Activated naive CD4-positive, alpha-beta T cell treated with anti-CD3 and anti-CD28 coated beads, Interleukin-2, amount 50 U/mL, for 24 hours (primary cell): ENCODE measurements around the gene TMEM69.

Experiments used
- H3K27ac Mint-ChIP-seq: one replicate; pipeline ENCODE4 v1.8.0; 2021; ENCODE audit warnings: mild to moderate bottlenecking, mixed read lengths
- H3K27me3 Mint-ChIP-seq: one replicate; pipeline ENCODE4 v1.8.0; 2021; ENCODE audit warnings: mixed read lengths
- H3K36me3 Mint-ChIP-seq: one replicate; pipeline ENCODE4 v1.8.0; 2021; ENCODE audit warnings: mixed read lengths
- H3K4me1 Mint-ChIP-seq: one replicate; pipeline ENCODE4 v1.8.0; 2021; ENCODE audit warnings: mixed read lengths
- H3K4me3 Mint-ChIP-seq: one replicate; pipeline ENCODE4 v1.8.0; 2021; ENCODE audit warnings: mild to moderate bottlenecking, mixed read lengths
- H3K9me3 Mint-ChIP-seq: one replicate; pipeline ENCODE4 v1.8.0; 2021; ENCODE audit warnings: mixed read lengths

TMEM69 gene, protein sequence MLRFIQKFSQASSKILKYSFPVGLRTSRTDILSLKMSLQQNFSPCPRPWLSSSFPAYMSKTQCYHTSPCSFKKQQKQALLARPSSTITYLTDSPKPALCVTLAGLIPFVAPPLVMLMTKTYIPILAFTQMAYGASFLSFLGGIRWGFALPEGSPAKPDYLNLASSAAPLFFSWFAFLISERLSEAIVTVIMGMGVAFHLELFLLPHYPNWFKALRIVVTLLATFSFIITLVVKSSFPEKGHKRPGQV

DNA sequence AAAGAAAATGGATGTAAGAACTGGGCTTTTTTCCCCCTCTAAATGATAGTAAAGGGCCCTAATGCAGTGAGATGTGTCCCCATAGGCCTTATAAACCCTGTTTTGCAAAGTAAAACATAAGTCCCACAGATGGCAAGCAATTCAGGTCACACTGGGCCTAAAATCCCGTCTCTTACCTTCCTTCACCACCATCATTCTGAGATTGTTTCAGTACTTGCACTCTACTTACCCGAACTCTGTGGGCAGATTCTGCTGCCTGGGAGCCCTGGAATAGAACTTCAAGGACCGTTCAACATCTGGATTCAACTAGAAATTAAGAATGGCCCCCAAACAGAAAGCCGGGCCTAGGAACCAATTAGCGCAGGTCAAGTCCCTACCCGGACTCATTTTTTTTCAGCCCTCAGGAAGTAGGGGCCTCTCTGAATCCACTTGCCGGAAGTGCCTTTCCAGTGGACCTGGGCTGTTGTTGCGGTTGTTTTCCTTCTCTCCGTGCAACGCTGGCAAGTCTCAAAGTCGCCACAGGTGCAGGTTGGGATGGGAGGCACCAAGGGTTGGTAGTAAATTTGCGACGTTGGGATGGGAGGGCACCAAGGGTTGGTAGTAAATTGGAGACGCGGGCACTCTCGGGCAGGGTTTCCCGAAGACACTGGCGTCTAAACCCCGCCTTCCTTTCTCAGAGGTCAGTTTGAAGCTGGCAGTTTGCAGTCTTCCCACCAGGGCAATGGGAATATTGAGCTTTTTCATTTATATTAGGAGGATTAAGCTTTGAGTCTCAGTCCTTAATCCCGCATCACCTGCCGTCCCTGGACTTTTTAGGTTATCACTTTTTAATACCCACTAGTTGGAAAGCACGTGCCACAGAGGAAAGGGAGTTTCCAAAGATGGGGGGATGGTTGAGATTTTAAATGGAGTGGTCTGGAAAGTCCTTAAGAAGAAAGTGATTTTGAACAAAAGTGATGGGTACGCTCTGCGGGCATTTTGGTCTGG is at the start of gene TMEM69:
Gene TMEM69 (plus strand): TSS at position 428 of the 987 bp plus-strand sequence. CDS start 2,888 bp downstream, outside the sequence.
- peaks cover 51% of the 10 kb centered on the region for H3K4me1 Mint-ChIP-seq
- H3K27ac Mint-ChIP-seq: peak within 1 kb of the TSS; percentile 99
- H3K9me3 Mint-ChIP-seq: no peaks in the 10 kb centered on the region
- H3K36me3 Mint-ChIP-seq: peaks cover 16% of the 10 kb centered on the region
- H3K4me3 Mint-ChIP-seq: peak within 1 kb of the TSS; percentile 99
- no peaks in the 10 kb centered on the region for H3K27me3 Mint-ChIP-seq

DNA sequence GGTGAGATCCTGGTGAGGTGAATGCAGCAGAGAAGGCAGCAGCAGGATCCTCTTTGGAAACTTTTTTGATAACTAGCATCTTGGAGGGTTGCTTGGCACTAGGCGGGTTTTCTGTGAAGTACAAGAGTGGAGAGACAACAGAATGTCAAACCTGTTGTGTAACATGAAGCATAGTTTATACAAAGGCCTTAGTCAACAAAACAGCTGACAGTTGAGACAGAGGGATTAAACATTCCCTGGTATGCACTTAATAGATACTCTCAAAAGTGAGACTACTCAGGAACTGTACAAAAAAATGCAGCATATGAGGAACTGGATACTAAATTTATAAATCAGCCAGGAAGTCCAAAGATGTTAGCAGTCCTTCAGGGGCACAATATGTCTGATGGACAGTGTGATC is 47.7 kb upstream of the TMEM69 start:
- H3K27ac Mint-ChIP-seq: peak overlapping the region; percentile 72
- H3K9me3 Mint-ChIP-seq: no peaks in the 10 kb centered on the region
- peaks cover 3% of the 10 kb centered on the region for H3K4me1 Mint-ChIP-seq
- no peaks in the 10 kb centered on the region for H3K27me3 Mint-ChIP-seq
- peaks cover 4% of the 10 kb centered on the region for H3K36me3 Mint-ChIP-seq
- H3K4me3 Mint-ChIP-seq: no peak overlapping the region

DNA sequence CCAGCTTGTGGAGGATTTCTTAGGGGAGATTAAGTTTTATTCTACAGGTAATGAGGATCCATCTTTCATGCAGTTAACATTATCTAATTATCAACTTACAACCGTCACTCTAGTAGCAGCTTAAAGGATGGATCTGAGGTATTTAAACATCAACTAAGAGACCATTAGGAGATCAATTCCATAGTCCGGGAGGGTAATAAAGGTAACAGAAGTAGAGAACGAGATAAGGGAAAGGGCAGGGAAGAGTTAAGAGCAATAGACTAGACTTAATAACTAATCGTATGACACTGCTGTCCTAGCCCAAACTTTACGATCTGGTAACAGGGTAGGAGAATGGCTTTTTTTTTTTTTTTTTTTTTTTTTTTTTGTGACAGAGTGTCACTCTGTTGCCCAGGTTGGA is 44.7 kb upstream of the TMEM69 start:
- no peak overlapping the region for H3K4me3 Mint-ChIP-seq

DNA sequence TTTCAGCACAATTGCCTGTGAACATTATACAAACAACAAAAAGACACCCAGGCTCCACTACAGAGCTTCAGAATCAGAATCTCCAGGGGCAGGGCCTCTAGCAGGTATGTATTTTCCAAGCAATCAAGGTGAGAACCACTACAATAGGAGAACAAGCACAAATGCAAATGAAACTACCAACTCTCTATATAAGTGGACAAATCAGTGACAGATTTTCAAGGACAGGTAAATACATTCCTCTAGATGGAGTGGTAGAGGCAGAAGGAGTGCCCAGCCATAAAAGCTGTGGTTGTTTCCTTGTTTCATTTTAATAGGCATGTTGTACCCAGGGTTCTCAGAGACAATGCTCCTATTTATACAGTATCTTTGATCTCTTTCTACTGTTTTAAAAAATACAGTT is 44.0 kb upstream of the TMEM69 start:
- H3K4me3 Mint-ChIP-seq: no peak overlapping the region
- no peaks in the 10 kb centered on the region for H3K9me3 Mint-ChIP-seq
- peaks cover 14% of the 10 kb centered on the region for H3K4me1 Mint-ChIP-seq
- peaks cover 6% of the 10 kb centered on the region for H3K36me3 Mint-ChIP-seq
- no peak overlapping the region for H3K27ac Mint-ChIP-seq
- no peaks in the 10 kb centered on the region for H3K27me3 Mint-ChIP-seq

More for the DNA sequence above, 44.7 kb upstream of the TMEM69 start:
- no peak overlapping the region for H3K27ac Mint-ChIP-seq
- peaks cover 14% of the 10 kb centered on the region for H3K4me1 Mint-ChIP-seq
- H3K9me3 Mint-ChIP-seq: no peaks in the 10 kb centered on the region
- no peaks in the 10 kb centered on the region for H3K27me3 Mint-ChIP-seq
- H3K36me3 Mint-ChIP-seq: peaks cover 6% of the 10 kb centered on the region

DNA sequence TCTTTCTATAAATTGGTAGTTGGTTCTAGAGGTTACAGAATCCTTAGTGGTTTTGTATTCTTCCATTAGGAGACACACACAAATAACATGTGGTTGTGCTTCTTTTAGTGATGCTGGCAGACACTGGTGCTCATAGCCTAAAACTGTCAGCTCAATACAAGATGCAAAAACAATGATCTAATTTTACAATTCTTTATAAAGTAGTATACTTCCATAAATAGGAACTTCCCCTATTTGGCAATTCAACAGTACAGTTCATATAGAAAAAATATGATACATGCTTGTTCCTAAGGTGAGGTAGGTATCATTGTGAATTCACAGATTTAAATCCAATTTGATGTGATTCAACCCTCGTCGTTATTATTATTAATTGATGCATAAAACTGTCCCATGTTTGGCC is 43.3 kb upstream of the TMEM69 start:
- Mint-ChIP-seq H3K4me1 (peaks cover 14% of the 10 kb centered on the region), H3K27ac (peak overlapping the region; percentile 55), H3K36me3 (peaks cover 6% of the 10 kb centered on the region), H3K4me3 (no peak overlapping the region), H3K9me3 (no peaks in the 10 kb centered on the region), H3K27me3 (no peaks in the 10 kb centered on the region)

DNA sequence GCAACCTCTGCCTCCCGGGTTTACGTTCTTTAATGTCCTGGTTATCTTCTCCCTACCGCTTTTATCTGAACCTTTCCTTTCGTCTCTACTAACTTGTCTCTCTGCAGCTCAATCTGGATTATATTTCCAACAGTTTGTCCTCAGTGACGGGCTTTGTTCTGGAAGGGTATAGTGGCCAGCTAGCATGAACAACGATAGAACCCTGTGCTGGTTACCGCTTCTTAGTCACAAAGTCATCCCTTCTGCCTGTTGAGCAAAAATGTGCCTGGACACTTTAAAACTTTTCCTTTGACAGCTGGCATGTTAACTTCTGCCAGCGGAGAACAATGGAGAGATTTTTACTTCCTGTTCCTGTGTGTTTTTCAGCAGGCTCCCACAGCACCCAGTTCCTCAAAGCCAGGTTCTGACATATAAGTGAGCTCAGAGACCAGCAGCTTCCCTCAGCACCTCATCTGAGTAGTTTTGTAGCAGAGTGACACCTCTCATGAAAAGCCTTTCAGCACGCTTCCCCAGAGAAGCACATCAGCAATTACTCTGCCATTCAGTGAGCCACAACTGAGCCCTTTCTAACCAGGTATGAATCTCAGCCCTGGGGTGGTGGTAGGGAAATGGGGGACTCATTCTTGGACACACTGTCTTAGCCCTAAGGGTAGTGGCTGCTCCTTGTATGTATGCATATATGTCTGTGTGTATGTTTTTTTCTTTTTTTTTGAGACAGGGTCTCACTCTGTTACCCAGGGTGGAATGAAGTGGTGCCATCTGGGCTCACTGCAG is 40.5 kb upstream of the TMEM69 start:
- peak overlapping the region; percentile 72 for H3K27ac Mint-ChIP-seq
- no peaks in the 10 kb centered on the region for H3K9me3 Mint-ChIP-seq
- H3K27me3 Mint-ChIP-seq: no peaks in the 10 kb centered on the region
- no peak overlapping the region for H3K4me3 Mint-ChIP-seq
- peaks cover 3% of the 10 kb centered on the region for H3K36me3 Mint-ChIP-seq
- H3K4me1 Mint-ChIP-seq: peaks cover 22% of the 10 kb centered on the region

DNA sequence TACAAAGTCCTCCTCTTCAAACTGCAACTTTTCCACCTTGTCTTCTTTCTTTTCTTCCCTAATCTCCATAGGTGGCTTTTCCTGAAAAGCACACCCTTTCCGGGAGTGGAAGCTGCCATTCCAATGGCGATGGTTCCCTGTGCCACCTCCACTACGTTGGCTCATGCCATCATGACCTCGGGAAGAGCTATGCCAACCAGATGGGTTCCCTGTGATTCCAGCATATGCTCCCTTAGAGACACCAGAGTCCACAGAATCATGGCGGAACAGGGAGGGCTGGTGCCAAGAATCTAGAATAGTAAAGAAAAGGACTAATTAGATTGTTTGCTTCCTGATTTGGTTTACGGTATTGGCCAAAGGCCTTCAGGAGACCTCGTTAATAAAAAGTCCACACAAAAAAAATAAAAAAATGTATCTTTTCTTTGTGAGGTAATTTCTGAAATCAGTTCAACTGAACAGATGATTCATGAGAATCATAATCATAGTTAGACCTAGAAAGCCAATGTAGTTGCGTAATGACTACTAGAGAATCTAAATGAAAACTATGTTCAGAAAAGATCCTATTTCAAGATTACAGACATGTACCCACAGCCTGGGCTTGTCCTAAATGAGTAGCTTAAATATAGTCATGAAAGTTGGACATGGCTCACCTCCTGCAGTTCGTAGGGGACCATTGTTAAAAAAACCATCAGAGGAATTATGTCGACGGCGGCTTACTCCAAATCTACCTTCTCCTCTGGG is 33.3 kb upstream of the TMEM69 start:
- no peak overlapping the region for H3K27ac Mint-ChIP-seq
- H3K4me3 Mint-ChIP-seq: no peak overlapping the region
- H3K9me3 Mint-ChIP-seq: no peaks in the 10 kb centered on the region
- H3K27me3 Mint-ChIP-seq: no peaks in the 10 kb centered on the region
- peaks cover 14% of the 10 kb centered on the region for H3K36me3 Mint-ChIP-seq
- H3K4me1 Mint-ChIP-seq: peaks cover 7% of the 10 kb centered on the region

DNA sequence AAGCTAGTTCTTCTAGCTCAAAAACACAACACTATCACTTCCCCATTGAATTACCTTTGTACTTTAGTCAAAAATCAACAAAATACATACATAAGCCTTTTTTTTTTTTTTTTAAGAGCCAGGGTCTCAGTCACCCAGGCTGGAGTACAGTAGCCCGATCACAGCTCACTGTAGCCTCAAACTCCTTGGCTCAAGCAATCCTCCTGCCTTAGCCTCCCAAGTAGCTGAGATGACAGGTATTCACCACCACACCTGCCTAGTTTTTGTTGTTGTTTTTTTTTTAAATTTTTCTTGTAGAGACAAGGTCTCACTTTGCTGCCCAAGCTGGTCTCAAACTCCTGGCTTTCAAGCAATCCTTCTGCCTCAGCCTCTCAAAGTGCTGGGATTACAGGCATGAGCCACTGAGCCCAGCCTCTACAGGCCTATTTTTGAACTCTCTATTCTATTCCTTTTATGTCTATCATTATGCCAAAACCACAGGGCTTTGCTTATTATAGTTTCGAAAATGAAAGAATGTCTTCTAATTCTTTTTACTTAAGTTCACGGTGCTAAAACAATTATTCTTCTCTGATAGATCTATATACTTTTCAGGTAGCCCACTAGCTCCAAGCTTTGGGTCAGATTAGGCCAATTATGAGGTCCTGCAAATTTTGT is 31.3 kb upstream of the TMEM69 start:
- Mint-ChIP-seq H3K27me3 (no peaks in the 10 kb centered on the region), H3K27ac (peak overlapping the region; percentile 23), H3K36me3 (peaks cover 15% of the 10 kb centered on the region), H3K4me1 (peaks cover 4% of the 10 kb centered on the region), H3K4me3 (no peak overlapping the region), H3K9me3 (no peaks in the 10 kb centered on the region)

DNA sequence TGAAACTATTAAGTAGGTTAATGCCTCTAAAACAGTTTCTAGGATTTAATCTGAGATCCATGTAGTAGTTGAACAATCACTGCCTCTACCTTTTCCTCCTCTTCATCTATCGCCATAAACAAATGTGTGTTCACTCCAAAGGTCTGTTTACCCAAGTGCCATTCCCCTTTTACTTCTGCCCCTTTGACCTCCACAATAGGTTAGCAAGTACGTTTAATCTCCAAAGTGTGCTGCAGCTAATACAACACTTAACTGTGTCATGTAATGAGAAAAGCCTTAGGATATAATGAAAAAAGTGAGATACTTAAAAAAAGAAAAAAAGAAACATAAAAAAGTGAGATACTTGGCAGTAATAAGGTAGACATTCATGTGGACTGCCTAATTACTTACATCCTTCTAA is 29.8 kb upstream of the TMEM69 start:
- Mint-ChIP-seq H3K9me3 (no peaks in the 10 kb centered on the region), H3K27me3 (no peaks in the 10 kb centered on the region), H3K36me3 (peaks cover 15% of the 10 kb centered on the region), H3K4me1 (peaks cover 12% of the 10 kb centered on the region), H3K4me3 (no peak overlapping the region), H3K27ac (no peak overlapping the region)

DNA sequence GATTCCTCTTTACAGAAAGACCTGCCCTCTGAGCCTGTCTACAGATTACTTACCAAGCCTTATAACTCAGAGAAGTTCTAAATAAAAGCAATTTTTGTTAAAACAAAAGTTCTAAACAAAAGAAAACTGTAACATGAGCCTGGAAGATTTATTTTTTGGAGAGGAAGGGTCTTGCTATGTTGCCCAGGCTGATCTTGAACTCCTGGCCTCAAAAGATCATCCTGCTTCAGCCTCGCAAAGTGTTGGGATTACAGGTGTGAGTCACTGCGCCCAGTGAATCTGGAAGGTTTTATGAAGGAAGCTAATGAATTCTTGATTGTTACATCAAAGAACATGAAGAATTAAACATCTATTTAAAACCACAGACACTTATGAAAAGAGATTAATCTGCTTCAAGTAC is 28.8 kb upstream of the TMEM69 start:
- peaks cover 15% of the 10 kb centered on the region for H3K36me3 Mint-ChIP-seq

DNA sequence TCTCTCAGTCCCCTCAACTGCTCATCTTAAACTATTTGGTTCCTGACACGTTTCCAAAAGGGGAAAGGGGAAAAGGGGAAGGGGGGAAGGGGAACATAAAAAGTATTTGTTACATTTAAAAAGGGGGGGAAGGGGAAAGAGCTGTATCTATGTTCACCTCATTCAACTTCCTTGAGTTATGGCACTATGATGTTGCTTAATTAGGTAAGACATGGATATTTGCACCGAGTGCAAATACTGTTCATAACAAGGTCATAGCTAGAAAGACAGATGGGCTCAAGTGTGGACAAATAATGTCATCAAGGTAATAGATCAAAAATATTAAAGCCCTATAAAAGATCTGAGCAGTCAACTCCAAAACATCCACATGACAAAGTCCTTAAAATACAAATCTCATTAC is 27.6 kb upstream of the TMEM69 start:
- peaks cover 20% of the 10 kb centered on the region for H3K4me1 Mint-ChIP-seq
- H3K27ac Mint-ChIP-seq: no peak overlapping the region
- no peaks in the 10 kb centered on the region for H3K27me3 Mint-ChIP-seq
- peaks cover 13% of the 10 kb centered on the region for H3K36me3 Mint-ChIP-seq
- no peaks in the 10 kb centered on the region for H3K9me3 Mint-ChIP-seq
- H3K4me3 Mint-ChIP-seq: no peak overlapping the region

More for the DNA sequence above, 28.8 kb upstream of the TMEM69 start:
- no peak overlapping the region for H3K4me3 Mint-ChIP-seq
- no peaks in the 10 kb centered on the region for H3K27me3 Mint-ChIP-seq
- H3K9me3 Mint-ChIP-seq: no peaks in the 10 kb centered on the region
- H3K27ac Mint-ChIP-seq: no peak overlapping the region
- H3K4me1 Mint-ChIP-seq: peaks cover 16% of the 10 kb centered on the region

DNA sequence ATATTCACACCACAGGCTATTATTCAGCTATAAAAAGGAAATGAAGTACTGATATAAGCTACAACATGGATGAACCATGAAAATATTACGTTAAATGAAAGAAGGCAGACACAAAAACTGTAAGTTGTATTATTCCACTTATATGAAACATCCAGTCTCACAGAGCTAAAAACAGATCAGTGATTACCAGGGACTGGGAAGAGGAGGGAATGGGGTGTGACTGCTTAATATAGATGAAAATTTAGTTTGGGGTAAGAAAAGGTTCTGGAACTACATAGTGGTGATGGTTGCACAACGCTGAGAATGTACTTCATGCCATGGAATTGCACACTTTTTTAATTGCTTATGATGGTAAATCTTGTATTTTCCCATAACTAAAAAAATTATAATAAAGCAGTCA is 21.1 kb upstream of the TMEM69 start:
- H3K4me3 Mint-ChIP-seq: no peak overlapping the region

DNA sequence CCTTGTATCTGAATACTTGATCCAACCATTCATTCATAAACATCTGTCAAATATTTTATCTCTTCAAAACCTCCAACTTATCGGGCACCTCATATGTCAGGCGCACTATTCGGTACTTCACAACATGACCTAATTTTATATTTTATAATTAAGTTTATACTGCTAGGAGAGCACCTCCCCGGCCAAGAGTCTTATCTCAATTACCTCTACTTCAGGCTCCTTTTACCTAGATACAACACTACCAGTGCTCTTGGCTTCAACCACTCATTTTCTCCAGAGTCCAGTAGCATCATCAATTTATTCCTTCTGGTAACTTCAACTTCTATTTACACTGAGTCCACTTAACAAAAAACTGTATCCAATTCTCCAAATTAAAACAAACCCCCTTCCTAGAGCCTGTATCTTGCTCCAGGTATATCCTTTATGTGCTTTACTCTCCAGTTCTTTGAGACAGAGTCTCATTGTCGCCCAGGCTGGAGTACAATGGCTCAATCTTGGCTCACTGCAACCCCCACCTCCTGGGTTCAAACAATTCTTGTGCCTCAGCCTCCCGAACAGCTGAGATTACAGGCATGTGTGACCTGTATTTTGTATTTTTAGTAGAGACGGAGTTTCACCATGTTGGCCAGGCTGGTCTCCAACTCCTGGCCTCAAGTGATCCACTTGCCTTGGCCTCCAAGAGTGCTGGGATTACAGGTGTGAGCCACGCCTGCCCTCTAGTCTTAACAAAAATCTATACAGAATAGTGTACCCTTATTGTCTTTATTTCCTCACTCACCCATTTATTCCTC is 20.5 kb upstream of the TMEM69 start:
- H3K4me1 Mint-ChIP-seq: peaks cover 65% of the 10 kb centered on the region
- no peak overlapping the region for H3K27ac Mint-ChIP-seq
- H3K4me3 Mint-ChIP-seq: no peak overlapping the region
- H3K36me3 Mint-ChIP-seq: peaks cover 2% of the 10 kb centered on the region
- H3K9me3 Mint-ChIP-seq: no peaks in the 10 kb centered on the region
- H3K27me3 Mint-ChIP-seq: no peaks in the 10 kb centered on the region

More for the DNA sequence above, 21.1 kb upstream of the TMEM69 start:
- peaks cover 2% of the 10 kb centered on the region for H3K36me3 Mint-ChIP-seq
- H3K27ac Mint-ChIP-seq: no peak overlapping the region
- no peaks in the 10 kb centered on the region for H3K9me3 Mint-ChIP-seq
- no peaks in the 10 kb centered on the region for H3K27me3 Mint-ChIP-seq
- H3K4me1 Mint-ChIP-seq: peaks cover 65% of the 10 kb centered on the region

DNA sequence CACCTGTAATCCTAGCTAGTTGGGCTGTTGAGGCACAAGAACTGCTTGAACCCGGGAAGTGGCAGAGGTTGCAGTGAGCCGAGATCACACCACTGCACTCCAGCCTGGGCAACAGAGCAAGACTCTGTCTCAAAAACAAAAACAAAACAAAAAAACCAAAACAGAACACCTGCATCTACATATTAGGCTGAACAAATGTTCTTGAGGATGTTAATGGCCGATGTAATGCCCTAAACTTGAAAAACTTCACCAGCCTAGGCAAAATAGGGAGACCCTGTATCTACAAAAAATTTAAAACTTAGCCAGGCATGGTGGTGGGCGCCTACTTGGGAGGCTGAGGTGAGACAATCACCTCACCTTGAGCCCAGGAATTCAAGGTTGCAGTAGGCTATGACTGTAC is 19.5 kb upstream of the TMEM69 start:
- H3K36me3 Mint-ChIP-seq: peaks cover 2% of the 10 kb centered on the region
- H3K27ac Mint-ChIP-seq: no peak overlapping the region
- no peaks in the 10 kb centered on the region for H3K9me3 Mint-ChIP-seq
- H3K4me3 Mint-ChIP-seq: no peak overlapping the region
- H3K27me3 Mint-ChIP-seq: no peaks in the 10 kb centered on the region
- peaks cover 67% of the 10 kb centered on the region for H3K4me1 Mint-ChIP-seq
